Mucosa of descending colon (tissue), 3 donors: Measurements from ENCODE around the gene UCK2. TPM values are rescaled to one million over a fixed set of nuclear protein-coding genes. Genes with fewer than 3 reads are reported as not detected.
A peak's percentile ranks its signal among the peaks of the same experiment; 100 is the strongest.

ENCODE experiments used
- ATAC-seq: fragments of 200-7000 bp; cut with Tn5 transposase; one replicate; pipeline ENCODE4 v1.9.1; 2020; ENCODE audit warnings: mild to moderate bottlenecking, moderate library complexity
- DNase-seq, 3 donors: peaks; one replicate each; pipeline ENCODE4 v3.0.0-alpha.2; 2020
- H3K36me3 ChIP-seq: fragments of 200-600 bp; one replicate; pipeline ENCODE4 v1.8.0; 2021; ENCODE audit warnings: low read depth, mild to moderate bottlenecking
- H3K4me1 ChIP-seq: fragments of 200-600 bp; one replicate; pipeline ENCODE4 v1.8.0; 2021; ENCODE audit warnings: low read depth, mild to moderate bottlenecking
- H3K4me3 ChIP-seq: fragments of 200-600 bp; one replicate; pipeline ENCODE4 v1.8.0; 2021; ENCODE audit warnings: mild to moderate bottlenecking
- H3K9me3 ChIP-seq: fragments of 200-600 bp; one replicate; pipeline ENCODE4 v1.8.0; 2021; ENCODE audit warnings: mild to moderate bottlenecking
- intact Hi-C, 2 donors: fragments of 100-400 bp; cut with DNase I in 1 of 2; cut with micrococcal nuclease in 1 of 2; formaldehyde crosslinking; loops; one replicate each; pipeline versions ENCODE4 v1.11.0 to v1.11.1; 2022; cut with DNase I, micrococcal nuclease
- total RNA-seq, 3 donors: library from RNA; stranded (reverse); fragmentation: NEBNext Ultra II Directional in 2 of 3; extraction: Animal tissue kit (Norgen Biotek cat#: 25700) in 2 of 3; gene quantifications; one replicate each; pipeline versions ENCODE4 v1.2.1 to v1.2.4, GENCODE V29; 2021 to 2023
- TF ChIP-seq, protein P1 (sequence below): fragments of 200-600 bp; IDR thresholded peaks from one replicate; pipeline ENCODE4 v1.8.0; 2022; ENCODE audit warnings: antibody characterized with exemption, mild to moderate bottlenecking
- donor health status: DM: no; HTN: no; CAD: no; lungs with moderate emphysema.
- donor health status: DM: no; HTN: no; CAD: no.
- donor health status: DM: no; HTN: yes; CAD: no.

Gene UCK2
- total RNA-seq, 3 donors from 2014 or later, result 41.6 to 86.5 (median 51.8) TPM

DNA sequence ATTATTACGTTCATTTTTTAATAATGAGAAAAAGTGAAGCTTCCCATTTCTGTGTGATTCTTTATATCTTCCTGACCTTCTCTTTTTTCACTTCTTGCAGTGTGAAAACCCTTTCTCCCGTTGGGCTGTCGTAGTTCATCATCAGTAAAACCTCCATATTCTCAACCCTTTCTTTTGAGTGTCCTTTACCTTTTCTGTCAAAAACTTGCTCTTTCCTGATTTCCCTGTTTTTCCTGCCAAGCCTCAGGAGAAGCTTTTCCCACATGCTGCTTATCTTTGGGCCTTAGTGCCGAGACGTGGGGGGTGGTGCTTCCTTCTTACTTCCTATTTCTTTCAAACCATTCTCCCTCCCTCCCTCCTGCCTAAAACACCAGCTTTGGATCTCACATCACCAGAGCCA, 46.1 kb downstream of the UCK2 start:
- H3K36me3 ChIP-seq, result no peaks in the 10 kb centered on the region
- TF ChIP-seq, protein P1, sequence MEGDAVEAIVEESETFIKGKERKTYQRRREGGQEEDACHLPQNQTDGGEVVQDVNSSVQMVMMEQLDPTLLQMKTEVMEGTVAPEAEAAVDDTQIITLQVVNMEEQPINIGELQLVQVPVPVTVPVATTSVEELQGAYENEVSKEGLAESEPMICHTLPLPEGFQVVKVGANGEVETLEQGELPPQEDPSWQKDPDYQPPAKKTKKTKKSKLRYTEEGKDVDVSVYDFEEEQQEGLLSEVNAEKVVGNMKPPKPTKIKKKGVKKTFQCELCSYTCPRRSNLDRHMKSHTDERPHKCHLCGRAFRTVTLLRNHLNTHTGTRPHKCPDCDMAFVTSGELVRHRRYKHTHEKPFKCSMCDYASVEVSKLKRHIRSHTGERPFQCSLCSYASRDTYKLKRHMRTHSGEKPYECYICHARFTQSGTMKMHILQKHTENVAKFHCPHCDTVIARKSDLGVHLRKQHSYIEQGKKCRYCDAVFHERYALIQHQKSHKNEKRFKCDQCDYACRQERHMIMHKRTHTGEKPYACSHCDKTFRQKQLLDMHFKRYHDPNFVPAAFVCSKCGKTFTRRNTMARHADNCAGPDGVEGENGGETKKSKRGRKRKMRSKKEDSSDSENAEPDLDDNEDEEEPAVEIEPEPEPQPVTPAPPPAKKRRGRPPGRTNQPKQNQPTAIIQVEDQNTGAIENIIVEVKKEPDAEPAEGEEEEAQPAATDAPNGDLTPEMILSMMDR, result no peak
- intact Hi-C loops, result no loop called here
- ATAC-seq (no peak), DNase-seq (no peak)
- H3K4me3 ChIP-seq, result no peak overlapping the region
- peaks cover 28% of the 10 kb centered on the region for H3K4me1 ChIP-seq
- no peaks in the 10 kb centered on the region for H3K9me3 ChIP-seq

DNA sequence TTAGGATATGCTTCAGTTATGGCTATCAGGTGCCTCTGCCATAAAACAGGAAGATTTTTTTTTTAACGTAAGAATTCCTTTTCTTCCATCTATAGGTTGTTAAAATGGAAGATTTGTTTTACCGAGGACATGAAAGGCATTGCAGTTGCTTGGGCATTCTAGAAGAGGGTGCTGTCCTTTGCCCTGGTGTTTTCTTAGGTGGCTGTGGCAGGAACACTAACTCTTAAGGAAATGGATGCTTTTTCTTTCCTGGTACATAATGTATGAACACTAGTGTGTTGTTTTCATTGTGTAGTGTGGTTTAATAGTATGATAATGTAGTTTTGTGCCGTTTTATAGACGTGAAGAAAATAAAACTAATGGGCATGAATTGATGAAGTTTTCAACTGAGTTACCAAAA, 47.2 kb downstream of the UCK2 start:
- intact Hi-C loops, result no loop called here
- DNase-seq, result no peak
- peak; percentile 69 for ATAC-seq
- Histone ChIP-seq H3K4me3 (no peak overlapping the region), H3K36me3 (no peaks in the 10 kb centered on the region), H3K9me3 (no peaks in the 10 kb centered on the region), H3K4me1 (peaks cover 28% of the 10 kb centered on the region)
- TF ChIP-seq, protein P1, result no peak

DNA sequence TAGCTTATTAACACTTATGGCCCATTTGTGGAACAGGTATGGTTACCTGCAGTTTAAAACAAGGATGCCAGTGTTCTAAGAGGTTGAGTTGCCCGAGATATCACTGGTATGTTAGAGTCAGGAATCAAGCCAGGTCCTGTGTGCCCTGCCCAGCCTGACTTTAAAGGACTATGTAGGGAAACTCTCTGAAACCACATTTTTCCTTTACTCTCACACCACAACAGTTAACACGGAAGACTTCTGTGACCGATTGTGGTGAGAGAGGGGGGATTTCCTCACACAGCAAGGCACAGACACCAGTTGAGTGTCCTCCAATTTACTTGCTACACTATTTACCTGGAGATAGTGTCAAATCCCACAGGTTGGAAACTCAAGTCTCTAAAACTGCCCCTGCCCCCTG, 47.8 kb downstream of the UCK2 start:
- Histone ChIP-seq H3K4me3 (no peak overlapping the region), H3K4me1 (peaks cover 28% of the 10 kb centered on the region), H3K9me3 (no peaks in the 10 kb centered on the region), H3K36me3 (no peaks in the 10 kb centered on the region)
- DNase-seq (no peak), ATAC-seq (peak; percentile 55)
- intact Hi-C loops, result no loop called here
- TF ChIP-seq, protein P1, result no peak

DNA sequence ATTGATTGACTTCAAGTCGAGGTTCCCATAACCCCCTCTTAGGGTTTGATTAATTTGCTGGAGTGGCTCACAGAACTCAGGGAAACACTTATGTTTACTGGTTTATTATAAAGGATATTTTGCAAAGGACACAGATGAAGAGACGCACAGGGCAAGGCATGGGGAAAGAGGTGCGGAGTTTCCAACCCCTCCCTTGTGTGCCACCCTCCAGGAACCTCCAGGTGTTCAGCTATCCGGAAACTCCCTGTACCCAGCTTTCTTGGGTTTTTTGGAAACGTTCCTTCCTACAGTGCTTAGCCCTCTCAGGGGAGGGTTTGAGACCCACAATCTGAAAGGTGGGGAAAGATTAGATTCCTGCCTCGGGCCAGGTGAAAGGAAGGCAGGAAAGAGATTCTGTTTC, 48.2 kb downstream of the UCK2 start:
- Histone ChIP-seq H3K4me1 (peaks cover 28% of the 10 kb centered on the region), H3K9me3 (no peaks in the 10 kb centered on the region), H3K36me3 (no peaks in the 10 kb centered on the region), H3K4me3 (no peak overlapping the region)
- TF ChIP-seq, protein P1, result no peak
- ATAC-seq, result peak; percentile 74
- intact Hi-C loops, result no loop called here
- DNase-seq, result no peak

DNA sequence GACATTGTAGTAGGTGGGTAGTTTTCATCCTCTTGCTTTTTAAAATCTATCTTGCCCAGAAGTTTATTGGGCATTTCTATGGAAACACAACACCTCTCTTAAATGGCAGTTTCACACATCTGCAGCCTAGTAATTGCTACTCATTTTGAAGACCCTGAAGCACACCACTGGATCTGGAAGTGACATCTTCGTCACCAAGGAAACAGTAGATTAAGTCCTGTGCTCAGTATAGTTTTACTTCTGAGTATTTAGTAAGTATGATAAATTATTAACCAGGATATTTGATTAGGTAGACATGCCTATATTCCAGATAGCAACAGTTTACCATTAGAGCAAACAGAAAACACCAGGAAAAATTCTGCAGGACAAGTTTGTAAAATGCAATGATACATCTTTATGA, 48.7 kb downstream of the UCK2 start:
- no peaks in the 10 kb centered on the region for H3K36me3 ChIP-seq
- peaks cover 24% of the 10 kb centered on the region for H3K4me1 ChIP-seq
- H3K4me3 ChIP-seq, result no peak overlapping the region
- peak; percentile 38 for ATAC-seq
- intact Hi-C loops, result no loop called here
- no peaks in the 10 kb centered on the region for H3K9me3 ChIP-seq
- TF ChIP-seq, protein P1, result no peak
- no peak for DNase-seq

DNA sequence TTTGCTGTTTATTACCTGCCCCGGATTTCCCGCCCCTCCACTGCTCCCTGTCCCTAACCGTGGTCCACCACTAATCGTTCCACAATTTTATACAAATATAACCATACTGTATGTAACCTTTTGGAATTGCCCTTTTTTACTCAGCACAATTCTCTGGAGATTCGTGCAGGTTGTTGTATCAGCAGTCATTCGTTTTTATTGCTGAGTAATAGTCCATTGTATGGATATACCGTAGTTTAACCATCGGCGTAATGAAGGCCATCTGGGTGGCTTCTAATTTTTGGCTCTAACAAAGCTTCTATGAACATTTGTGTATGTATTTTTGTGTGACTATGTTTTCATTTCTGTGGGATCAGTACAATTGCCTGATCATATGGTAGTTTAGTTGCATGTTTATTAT, 50.0 kb downstream of the UCK2 start:
- no peak for DNase-seq
- peaks cover 21% of the 10 kb centered on the region for H3K4me1 ChIP-seq
- no peaks in the 10 kb centered on the region for H3K9me3 ChIP-seq
- ATAC-seq, result no peak
- TF ChIP-seq, protein P1, result no peak
- no peaks in the 10 kb centered on the region for H3K36me3 ChIP-seq
- intact Hi-C loops, result no loop called here
- H3K4me3 ChIP-seq, result no peak overlapping the region
